GDM1 (cell line): Measurements from ENCODE around the gene ERICH6B.
"Not testable (repeated sequence)": the region's sequence is repeated elsewhere in the genome, so short reads cannot be mapped to it uniquely, and the experiment has no call there.

Source experiments
- DNase-seq: peaks from one replicate; lab custom pipeline; 2025; lab: John Stamatoyannopoulos, UW

The ERICH6B gene

DNA sequence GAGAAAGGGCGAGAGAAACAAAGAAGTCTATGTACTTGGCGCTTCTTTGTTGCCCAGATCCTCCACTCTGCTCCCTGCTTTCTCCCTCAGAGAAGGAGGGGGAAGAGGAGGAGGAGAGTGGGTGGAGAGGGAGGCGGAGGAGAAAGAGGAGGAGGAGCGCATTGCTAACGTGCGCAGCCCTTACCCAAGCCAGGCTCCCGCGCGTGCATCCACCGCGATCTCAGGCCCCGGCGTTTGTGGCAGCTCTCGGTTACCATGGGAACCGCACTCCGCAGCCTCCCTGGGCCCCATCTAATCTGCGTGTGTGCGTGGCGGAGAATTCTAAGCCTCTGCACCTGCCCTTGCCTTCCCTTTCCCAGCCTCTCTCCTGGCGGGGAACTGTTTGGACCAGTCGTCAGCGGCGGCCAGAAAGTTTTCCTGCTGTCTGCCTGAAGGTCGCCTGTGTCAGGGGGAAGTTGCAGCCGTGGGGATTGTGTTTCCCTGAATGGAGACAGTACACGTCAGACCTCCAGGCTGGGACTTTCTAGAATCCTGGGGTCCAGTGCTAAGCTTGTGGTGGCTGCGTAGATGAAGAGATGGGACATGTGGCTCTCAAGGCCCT lies at the start of gene ERICH6B:
Gene ERICH6B, minus strand, starts transcription at position 239 of the 601 bp plus-strand sequence. CDS start 18,734 bp downstream, outside the sequence.
- no peak for DNase-seq

DNA sequence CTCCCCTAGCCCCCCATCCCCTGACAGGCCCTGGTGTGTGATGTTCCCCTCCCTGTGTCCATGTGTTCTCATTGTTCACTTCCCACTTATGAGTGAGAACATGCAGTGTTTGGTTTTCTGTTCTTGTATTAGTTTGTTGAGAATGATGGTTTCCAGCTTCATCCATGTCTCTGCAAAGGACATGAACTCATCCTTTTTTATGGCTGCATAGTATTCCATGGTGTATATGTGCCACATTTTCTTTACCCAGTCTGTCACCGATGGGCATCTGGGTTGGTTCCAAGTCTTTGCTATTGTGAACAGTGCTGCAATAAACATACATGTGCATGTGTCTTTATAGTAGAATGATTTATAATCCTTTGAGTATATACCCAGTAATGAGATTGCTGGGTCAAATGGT lies 47.4 kb upstream of the ERICH6B start:
- not testable (repeated sequence) for DNase-seq

DNA sequence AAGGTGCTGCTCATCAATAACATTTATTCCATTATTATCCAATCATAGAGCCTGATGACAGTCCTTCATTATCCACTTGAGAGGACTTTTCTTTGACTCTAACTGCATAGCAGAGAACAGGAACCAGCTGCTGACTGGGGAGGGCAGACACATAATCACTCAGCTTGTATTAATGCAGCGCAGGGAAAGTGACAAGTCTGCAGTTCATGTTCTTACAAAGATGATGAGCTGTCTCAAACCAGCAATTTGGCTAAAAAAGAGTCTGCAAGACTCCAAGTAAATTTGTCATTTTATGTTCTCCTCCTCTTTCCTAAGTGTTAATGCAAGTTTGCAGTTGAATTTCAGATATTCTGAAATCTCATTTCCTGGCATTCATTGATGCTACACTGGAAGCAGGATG lies 46.6 kb upstream of the ERICH6B start:
- no peak for DNase-seq

DNA sequence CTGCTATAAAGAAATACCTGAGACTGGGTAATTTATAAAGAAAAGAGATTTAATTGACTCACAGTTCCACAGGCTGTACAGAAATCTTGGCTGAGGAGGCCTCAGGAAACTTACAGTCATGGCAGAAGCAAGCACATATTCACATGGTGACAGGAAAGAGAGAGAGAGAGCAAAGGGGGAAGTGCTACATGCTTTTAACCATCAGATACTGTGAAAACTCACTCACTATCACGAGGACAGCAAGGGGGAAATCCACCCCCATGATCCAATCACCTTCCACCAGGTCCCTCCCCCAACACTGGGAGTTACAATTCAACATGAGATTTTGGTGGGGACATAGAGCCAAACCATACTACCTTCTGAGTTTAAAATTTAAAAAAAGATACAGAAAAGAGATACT lies 44.9 kb upstream of the ERICH6B start:
- not testable (repeated sequence) for DNase-seq

DNA sequence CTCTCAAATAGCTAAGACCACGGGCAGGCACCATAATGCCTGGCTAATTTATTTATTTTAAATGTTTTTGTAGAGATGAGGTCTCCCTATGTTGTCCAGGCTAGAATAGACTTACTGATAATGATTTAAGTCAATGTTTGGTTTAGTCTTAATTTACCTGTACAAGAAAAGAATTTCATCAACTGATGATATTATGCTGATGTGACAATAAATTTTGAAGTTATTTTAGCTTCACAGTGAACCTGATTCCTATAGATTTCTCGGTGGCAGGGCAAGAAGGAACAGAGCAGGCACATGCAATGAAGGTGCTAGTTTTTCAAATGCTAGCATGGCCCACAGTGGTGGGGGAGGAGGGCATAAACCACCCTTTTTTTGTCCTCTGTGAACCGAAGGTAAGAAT lies 44.0 kb upstream of the ERICH6B start:
- DNase-seq, result no peak

DNA sequence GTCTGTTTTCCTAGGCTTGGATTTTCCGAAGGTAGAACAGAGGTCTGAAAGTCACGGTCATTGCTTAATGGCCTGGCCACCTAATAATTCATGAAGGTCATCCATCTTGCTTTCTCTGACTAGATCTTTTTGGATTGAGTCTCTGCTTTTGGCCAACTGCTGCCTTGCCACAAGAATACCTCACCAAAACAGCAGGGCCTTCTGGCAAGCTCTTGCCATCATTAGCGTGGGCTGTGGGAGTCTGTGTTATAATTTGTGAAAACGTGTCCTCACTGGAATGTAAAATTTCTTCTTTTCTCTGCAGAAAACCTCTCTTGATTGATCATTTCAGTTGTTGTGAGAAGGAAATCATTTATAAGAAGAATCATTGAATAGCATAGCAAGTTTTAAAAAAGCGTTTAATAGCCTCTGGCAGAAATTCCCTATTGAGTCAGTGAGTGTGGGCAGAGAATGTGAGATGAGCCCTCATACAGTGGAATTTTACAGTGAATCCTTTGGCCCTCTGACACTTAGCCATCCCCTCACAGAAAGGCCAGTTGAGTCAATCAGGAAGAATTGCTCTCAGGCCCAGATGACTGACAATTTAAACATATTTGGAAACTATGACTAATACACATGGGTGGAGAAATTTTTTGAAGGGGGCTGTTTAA lies 43.2 kb upstream of the ERICH6B start:
- no peak for DNase-seq

DNA sequence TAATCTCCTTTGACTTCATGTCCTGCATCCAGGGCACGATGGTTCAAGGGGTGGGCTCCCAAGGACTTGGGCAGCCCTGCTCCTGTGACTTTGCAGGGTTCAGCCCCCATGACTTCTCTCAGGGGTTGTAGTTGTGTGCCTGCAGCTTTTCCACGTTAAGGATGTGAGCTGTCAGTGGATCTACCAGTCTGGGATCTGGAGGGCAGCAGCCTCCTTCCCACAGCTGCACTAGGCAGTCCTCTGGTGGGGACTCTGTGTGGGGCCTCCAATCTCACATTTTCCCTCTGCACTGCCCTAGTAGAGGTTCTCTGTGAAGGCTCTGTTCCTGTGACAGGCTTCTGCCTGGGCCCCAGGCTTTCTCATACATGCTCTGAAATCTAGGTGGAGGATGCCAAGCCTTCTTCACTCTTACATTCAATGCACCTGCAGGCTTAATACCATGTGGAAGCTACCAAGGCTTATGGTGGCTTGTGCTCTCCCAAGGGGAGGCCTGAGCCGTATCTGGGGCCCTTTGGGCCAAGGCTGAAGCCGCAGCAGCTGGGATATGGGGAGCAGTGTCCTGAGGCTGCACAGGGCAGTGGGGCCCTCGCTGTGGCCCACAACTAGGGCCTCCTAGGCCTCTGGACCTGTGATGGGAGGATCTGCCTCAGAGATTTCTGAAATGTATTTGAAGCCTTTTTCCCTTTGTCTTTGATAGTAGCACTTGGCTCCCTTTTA lies 39.3 kb upstream of the ERICH6B start:
- no peak for DNase-seq

DNA sequence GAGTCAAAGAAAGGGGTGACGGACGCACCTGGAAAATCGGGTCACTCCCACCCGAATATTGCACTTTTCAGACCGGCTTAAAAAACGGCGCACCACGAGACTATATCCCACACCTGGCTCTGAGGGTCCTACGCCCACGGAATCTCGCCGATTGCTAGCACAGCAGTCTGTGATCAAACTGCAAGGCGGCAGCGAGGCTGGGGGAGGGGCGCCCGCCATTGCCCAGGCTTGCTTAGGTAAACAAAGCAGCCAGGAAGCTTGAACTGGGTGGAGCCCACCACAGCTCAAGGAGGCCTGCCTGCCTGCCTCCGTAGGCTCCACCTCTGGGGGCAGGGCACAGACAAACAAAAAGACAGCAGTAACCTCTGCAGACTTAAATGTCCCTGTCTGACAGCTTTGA lies 29.7 kb upstream of the ERICH6B start:
- not testable (repeated sequence) for DNase-seq

DNA sequence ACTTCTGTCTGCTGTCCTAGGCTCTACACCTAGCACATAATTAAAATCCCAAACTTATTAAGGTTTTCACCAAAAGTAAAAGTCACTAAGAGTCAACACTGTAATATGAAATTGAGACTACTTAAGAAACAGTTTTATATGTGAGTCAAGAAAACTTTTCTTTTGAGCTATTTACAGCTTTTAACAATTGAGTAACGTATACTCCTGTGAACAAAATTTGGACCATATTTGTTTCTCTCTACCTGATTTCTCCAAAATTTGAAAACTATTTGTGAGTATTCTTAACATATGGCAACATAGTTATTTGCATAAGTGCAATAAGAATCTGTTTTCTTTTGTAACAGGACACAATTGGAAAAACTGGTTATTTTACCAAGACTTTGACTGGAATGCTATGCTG lies 26.6 kb upstream of the ERICH6B start:
- not testable (repeated sequence) for DNase-seq

DNA sequence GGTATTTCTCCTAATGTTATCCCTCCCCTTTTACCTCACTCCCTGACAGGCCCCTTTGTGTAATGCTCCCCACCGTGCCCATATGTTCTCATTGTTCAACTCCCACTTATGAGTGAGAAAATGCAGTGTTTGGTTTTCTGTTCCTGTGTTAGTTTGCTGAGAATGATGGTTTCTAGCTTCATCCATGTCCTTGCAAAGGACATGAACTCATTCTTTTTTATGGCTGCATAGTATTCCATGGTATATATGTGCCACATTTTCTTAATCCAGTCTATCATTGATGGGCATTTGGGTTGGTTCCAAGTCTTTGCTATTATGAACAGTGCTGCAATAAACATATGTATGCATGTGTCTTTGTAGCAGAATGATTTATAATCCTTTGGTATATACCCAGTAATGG lies 19.8 kb upstream of the ERICH6B start:
- DNase-seq, result not testable (repeated sequence)

DNA sequence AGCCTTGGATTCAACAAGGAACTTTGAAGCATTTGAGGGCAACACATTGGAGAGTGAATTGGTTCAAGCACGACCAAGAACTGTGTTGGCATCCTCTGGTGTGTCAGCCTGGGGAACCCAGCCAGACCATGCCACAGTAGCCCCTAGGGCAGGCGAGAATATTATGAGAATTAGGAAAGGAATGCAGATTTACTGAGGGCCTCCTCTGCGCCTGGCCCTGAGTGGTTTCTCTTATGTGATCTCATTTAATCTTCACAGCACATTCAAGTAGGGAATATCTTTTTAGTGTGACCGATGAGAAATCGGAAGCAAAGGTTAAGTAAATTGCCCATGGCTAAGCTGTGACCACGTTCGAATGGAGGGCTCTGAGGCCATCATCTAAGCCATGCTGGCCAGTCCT lies 15.3 kb upstream of the ERICH6B start:
- DNase-seq, result no peak

DNA sequence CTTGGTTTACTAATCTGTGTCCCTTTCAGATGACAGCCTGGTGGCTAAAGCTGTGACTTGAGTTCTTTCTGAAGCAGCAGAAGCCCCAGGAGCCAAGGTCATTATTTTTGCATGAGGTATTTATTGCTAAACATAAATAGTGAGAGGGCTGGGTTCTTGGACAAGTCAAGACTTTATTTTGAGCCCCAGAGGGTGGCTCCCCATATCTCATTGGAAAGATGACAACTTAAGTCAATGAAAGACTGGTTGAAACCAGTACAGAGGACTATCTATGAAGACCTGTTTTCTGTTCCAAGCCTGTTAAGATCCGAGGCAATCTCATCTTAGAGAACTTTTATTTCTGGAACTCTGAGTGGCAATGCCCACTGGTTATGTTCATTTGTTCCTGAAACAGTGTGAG lies 14.4 kb upstream of the ERICH6B start:
- no peak for DNase-seq

DNA sequence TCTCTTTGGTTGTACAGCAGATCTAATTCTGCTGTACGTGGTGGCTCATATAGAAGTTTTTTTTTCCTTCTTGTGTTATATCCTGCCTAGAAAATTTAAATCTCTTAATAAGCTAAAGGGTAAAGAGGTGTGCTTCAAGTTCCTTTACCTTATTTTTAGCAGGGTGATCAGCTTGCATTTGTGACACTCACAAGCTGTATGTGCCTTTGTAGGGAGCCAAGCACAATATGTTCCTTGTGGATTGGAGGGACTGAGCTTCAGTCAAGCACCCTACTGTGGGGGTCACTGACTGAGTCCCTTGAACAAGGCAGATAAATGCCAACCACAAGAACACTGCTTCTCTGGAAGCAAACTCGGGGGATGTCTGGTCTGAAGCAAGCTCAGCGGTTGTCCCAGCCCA lies 12.6 kb upstream of the ERICH6B start:
- no peak for DNase-seq

DNA sequence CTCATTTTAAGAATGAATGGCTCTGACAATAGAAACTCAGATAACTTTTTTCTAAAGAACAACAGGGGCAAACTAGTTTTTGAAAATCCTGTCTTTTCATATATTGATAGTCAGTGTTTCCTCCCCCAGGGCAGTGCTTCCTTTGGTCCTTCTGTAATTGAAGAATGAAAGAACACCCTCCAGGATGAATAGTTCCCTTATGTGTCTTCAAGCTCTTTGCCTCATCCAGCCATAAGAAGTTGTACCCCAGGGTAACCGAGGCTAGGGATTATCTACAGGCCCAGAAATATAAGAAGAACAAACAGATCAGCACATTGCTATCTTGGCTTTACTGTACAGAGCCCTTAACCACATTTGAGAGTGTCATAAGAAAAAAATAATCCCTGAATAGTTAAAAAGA lies 12.1 kb upstream of the ERICH6B start:
- DNase-seq, result no peak

DNA sequence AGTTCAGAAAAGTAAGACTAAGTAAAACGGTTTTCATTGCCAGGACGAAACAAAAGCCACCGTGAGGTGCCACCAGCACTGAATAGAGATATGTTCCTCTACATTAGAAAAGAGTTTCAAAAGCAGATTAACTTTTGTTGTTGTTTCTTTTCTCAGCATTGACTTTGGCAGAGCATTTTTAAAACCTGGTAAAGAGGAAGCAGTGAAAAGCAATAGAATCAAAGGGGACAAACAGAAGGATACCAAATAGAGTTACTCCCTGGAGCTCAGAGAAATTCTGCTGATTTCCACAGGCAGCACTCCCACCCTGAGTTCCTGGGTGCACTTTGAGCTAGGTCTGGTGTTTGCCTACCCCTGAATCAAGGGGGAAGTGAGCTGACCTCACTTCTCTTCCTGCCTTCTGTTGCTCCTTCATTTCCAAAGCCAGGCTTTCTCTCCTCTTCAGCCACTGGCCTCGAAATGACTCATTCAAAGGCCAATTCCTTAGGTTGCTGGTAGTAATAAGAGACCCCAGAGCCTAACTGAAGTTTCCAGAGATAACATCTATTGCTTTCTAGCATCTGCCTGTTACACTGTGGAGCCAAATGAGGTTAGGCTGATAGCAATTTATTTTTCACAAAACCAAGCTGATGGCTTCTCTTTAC lies 11.3 kb upstream of the ERICH6B start:
- DNase-seq, result no peak

DNA sequence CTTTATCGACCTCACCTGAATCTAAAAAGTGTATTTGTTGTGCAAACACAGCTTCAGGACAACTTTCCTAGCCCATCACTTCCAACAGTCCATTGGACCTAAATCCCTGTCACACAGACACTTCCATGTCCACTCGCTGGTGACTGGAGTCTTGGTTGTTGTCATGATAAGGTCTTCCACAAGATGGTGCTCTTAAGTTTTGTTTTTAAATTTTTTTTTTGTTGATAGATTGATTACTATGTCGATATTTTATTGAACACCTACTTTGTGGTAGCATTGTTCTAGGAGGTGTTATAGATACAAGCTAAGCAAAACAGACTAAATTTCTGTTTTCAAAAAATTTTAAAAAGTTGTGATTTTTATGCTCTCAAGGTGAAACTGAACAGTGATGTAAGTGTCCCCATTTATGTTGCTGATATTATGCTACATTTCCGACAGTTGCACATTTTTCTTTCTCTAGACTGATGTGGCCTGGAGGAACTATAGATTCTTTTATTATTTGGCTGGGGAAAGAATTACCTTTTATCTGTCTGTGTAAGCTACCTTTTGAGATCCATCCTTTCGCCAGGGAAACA lies 8.1 kb upstream of the ERICH6B start:
- DNase-seq, result no peak

DNA sequence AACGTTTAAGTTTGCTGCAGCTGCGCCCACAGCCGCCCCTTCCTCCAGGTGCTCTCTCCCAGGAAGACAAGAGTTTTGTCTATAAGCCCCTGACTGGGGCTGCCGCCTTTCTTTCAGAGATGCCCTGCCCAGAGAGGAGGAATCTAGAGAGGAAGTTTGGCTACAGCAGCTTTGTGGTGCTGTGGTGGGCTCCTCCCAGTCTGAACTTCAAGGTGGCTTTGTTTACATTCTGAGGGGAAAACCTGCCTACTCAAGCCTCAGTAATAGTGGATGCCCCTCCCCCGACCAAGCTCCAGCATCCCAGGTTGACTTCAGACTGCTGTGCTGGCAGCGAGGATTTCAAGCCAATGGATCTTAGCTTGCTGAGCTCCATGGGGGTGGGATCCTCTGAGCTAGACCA lies 6.4 kb upstream of the ERICH6B start:
- no peak for DNase-seq

DNA sequence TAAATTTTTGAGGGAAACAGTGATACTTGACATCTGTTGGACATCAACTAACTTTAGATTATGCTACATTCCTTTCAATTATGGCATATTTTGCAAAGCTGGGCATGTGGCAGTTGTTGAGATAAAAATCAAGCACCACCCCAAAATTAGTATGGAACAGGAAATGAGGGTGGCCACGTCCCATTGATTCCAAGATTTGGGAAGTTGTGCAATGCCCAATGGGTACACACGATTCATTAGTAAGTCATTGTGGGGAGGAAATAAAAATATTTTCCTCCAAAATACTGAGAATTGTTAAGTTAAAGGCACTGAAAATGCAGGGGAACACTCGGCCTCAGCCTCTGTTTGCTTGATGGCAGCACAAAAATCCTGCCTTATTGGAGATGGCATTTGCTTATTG lies 7.6 kb downstream of the ERICH6B start:
- no peak for DNase-seq

DNA sequence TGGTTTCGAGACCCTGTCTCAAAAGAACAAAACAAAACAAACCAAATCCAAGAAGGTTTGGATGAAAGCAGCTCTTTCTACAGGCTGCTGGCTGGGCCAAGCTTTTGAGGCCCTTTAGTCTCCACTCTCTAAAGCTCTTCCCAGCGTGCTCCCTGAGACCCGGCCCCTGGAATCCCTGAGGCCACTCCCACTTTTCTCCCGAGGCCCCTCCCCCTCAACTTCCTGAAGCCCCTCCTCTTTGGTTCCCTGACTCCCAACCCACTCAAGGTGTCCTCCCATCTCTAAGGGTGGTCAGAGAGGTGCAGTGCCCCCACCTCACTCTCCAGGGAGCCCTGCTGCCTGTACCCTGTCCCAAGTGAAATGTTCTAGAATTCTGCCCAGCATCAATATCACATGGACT lies 10.6 kb downstream of the ERICH6B start:
- no peak for DNase-seq

DNA sequence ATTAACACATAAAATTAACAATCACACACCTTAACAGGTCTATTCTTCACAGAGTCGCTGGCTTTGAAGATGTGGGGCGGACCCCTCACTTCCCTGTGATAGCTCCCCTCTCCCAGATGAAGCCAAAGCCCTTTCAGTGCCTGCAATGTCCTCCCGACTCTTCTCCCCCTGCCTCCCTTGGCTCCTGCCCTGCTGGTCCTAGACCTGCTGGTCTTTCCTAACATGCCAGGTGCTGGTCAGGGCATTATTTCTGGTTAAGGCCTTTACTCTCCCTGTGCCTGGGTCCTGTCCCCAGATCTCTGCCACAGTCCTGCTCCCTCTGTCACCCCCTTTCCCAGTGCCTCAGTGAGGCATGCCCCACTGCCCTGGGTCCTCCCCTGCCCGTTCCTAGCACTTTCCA lies 12.2 kb downstream of the ERICH6B start:
- no peak for DNase-seq

DNA sequence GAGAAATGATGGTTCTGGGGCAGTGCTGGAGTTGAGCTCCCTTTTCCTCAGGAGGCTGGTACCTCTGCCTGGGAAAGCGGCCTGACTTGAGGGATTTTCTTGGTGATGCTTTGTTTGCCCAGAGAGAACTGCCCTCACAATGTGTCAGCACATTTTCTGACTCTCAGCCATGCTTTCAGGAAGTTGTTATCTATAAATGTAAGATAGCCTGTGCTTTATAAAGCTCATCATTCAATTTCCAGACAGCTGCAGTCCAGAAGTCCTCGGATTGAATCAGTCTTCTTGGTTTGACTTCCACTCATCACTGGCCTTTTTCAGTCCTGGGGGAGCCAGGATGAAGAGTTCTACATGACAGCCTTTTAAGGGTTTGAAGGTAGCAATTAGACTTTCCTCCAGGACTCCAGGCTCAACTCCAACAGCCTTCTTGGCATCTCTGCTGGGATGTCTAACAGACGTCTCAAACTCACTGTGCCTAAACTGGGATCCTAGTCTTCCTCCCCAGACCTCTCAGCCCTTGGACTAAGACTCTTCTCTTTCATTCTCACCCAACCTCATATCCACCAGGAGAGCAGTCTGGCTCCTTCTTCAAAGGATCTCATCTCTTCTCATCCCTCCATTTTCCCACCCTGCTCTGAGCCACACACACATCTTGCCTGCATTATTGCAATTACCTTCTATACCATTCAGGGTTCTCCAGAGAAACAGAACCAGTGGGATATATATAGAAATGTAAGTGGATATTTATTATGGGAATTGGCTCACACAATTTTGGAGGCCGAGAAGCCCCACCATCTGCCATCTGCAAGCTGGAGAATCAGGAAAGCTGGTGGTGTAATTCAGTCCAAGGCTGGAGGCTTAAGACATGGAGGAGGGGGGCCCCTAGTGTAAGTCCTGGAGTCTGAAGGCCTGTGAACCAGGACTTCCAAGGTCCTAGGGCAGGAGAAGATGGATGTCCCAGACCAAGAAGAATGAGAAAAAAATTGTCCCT lies 13.1 kb downstream of the ERICH6B start:
- no peak for DNase-seq
